ENCODE data around the gene UNC93B1.

UNC93B1 gene

DNA sequence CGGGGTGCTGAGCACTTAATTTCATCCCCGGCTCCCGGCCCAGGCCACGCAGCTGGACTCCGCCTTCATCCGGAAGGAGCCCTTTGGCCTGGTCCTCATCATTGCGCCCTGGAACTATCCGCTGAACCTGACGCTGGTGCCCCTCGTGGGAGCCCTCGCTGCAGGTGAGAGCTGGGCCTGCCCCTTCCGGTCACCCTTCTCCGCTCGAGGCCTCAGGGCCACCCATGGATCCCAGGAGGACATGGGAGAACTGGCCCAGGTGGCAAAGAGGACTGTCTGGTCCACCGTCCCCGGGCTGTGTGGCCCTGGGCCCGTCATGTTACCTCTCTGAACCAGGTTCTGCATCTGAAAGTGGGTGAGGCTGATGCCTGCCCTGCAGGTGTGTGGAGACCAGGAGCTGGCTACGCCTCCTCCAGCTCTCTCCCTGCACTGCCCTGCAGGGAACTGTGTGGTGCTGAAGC, 14.9 kb upstream of the UNC93B1 start:
- H3K27ac ChIP-seq (ENCODE audit: low read length) = no peak overlapping the region
- no peak overlapping the region for H3K4me3 ChIP-seq (ENCODE audit: low read depth in 1 of 2, low read length in 2 of 2)
- H3K9me3 ChIP-seq (ENCODE audit: control insufficient read depth in 1 of 2, low read length in 2 of 2) = no peaks in the 10 kb centered on the region
- H3K36me3 ChIP-seq (ENCODE audit: control insufficient read depth in 1 of 2, insufficient read depth in 2 of 2, low read length in 2 of 2) = peaks cover 0 to 11% of the 10 kb centered on the region in 2 donors
- H3K4me1 ChIP-seq (ENCODE audit: control insufficient read depth in 1 of 2, insufficient read depth in 2 of 2, low read length in 2 of 2) = peaks cover 8 to 14% of the 10 kb centered on the region in 2 donors
- no peaks in the 10 kb centered on the region for H3K27me3 ChIP-seq (ENCODE audit: low read depth, low read length)

- peaks cover 0 to 11% of the 10 kb centered on the region in 2 donors for H3K36me3 ChIP-seq (ENCODE audit: control insufficient read depth in 1 of 2, insufficient read depth in 2 of 2, low read length in 2 of 2)
- peaks cover 10 to 17% of the 10 kb centered on the region in 2 donors for H3K4me1 ChIP-seq (ENCODE audit: control insufficient read depth in 1 of 2, insufficient read depth in 2 of 2, low read length in 2 of 2)
- H3K27ac ChIP-seq (ENCODE audit: low read length) = no peak overlapping the region
- H3K27me3 ChIP-seq (ENCODE audit: low read depth, low read length) = no peaks in the 10 kb centered on the region
- H3K9me3 ChIP-seq (ENCODE audit: control insufficient read depth in 1 of 2, low read length in 2 of 2) = no peaks in the 10 kb centered on the region
- no peak overlapping the region for H3K4me3 ChIP-seq (ENCODE audit: low read depth in 1 of 2, low read length in 2 of 2)
Observed at GRCh38 chr11:68017980-68018729, 14.3 kb upstream of the UNC93B1 start.

GRCh38 chr11:68016904-68017817, 13.3 kb upstream of the UNC93B1 start:
- no peak overlapping the region for H3K4me3 ChIP-seq (ENCODE audit: low read depth in 1 of 2, low read length in 2 of 2)
- peaks cover 0 to 4% of the 10 kb centered on the region in 2 donors for H3K36me3 ChIP-seq (ENCODE audit: control insufficient read depth in 1 of 2, insufficient read depth in 2 of 2, low read length in 2 of 2)
- no peaks in the 10 kb centered on the region for H3K9me3 ChIP-seq (ENCODE audit: control insufficient read depth in 1 of 2, low read length in 2 of 2)
- no peak overlapping the region for H3K27ac ChIP-seq (ENCODE audit: low read length)
- no peaks in the 10 kb centered on the region for H3K27me3 ChIP-seq (ENCODE audit: low read depth, low read length)
- peaks cover 11 to 17% of the 10 kb centered on the region in 2 donors for H3K4me1 ChIP-seq (ENCODE audit: control insufficient read depth in 1 of 2, insufficient read depth in 2 of 2, low read length in 2 of 2)

GRCh38 chr11:68016161-68016903, 12.4 kb upstream of the UNC93B1 start:
- no peaks in the 10 kb centered on the region for H3K9me3 ChIP-seq (ENCODE audit: control insufficient read depth in 1 of 2, low read length in 2 of 2)

DNA sequence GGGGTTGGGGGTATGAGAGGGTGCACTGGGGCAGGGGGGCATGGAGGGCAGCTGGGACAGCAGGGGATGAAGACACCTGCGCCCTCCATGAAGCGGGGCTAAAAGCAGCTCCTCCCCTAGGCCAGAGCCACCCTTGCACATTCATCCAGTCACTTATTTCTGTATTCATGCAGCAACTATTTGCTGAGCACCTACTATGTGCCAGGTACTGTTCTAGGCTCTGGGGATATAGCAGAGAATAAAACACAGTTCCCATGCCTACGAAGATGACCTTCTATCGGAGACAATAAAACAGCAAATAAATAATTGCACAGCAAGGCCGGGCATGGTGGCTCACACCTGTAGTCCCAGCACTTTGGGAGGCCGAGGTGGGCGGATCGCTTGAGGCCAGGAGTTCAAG, 11.6 kb upstream of the UNC93B1 start:
- H3K4me3 ChIP-seq (ENCODE audit: low read depth in 1 of 2, low read length in 2 of 2) = no peak overlapping the region
- H3K9me3 ChIP-seq (ENCODE audit: control insufficient read depth in 1 of 2, low read length in 2 of 2) = no peaks in the 10 kb centered on the region
- no peaks in the 10 kb centered on the region for H3K27me3 ChIP-seq (ENCODE audit: low read depth, low read length)
- H3K4me1 ChIP-seq (ENCODE audit: control insufficient read depth in 1 of 2, insufficient read depth in 2 of 2, low read length in 2 of 2) = peaks cover 16 to 26% of the 10 kb centered on the region in 2 donors
- no peaks in the 10 kb centered on the region for H3K36me3 ChIP-seq (ENCODE audit: control insufficient read depth in 1 of 2, insufficient read depth in 2 of 2, low read length in 2 of 2)
- H3K27ac ChIP-seq (ENCODE audit: low read length) = no peak overlapping the region

More at GRCh38 chr11:68016161-68016903, 12.4 kb upstream of the UNC93B1 start:
- no peak overlapping the region for H3K27ac ChIP-seq (ENCODE audit: low read length)
- peaks cover 15 to 18% of the 10 kb centered on the region in 2 donors for H3K4me1 ChIP-seq (ENCODE audit: control insufficient read depth in 1 of 2, insufficient read depth in 2 of 2, low read length in 2 of 2)
- H3K4me3 ChIP-seq (ENCODE audit: low read depth in 1 of 2, low read length in 2 of 2) = no peak overlapping the region
- no peaks in the 10 kb centered on the region for H3K27me3 ChIP-seq (ENCODE audit: low read depth, low read length)
- no peaks in the 10 kb centered on the region for H3K36me3 ChIP-seq (ENCODE audit: control insufficient read depth in 1 of 2, insufficient read depth in 2 of 2, low read length in 2 of 2)

DNA sequence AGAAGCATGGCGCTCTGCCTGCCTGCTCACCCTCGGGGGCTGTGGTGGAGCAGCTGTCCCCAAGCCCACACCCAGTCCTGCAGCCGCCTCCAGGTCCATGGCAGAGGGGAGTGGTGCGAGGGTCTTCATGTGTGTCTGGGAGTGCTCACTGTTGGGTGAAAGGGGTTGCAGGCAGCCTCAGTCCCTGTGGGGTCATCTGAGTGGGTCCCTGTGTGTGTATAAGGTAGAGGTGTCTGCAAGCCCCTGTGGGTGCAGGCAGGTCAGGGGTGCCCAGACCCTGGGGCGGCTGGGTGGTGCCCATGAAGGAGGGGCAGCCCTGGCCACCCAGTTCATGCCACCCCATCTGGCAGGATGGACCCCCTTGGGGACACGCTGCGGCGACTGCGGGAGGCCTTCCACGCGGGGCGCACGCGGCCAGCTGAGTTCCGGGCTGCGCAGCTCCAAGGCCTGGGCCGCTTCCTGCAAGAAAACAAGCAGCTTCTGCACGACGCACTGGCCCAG, 11.1 kb upstream of the UNC93B1 start:
- H3K36me3 ChIP-seq (ENCODE audit: control insufficient read depth in 1 of 2, insufficient read depth in 2 of 2, low read length in 2 of 2) = no peaks in the 10 kb centered on the region
- H3K4me3 ChIP-seq (ENCODE audit: low read depth in 1 of 2, low read length in 2 of 2) = no peak overlapping the region
- H3K27ac ChIP-seq (ENCODE audit: low read length) = no peak overlapping the region

GRCh38 chr11:68014157-68014946, 10.5 kb upstream of the UNC93B1 start:
- peaks cover 16 to 37% of the 10 kb centered on the region in 2 donors for H3K4me1 ChIP-seq (ENCODE audit: control insufficient read depth in 1 of 2, insufficient read depth in 2 of 2, low read length in 2 of 2)
- H3K4me3 ChIP-seq (ENCODE audit: low read depth in 1 of 2, low read length in 2 of 2) = no peak overlapping the region

More for the DNA sequence above, 11.1 kb upstream of the UNC93B1 start:
- H3K27me3 ChIP-seq (ENCODE audit: low read depth, low read length) = no peaks in the 10 kb centered on the region
- no peaks in the 10 kb centered on the region for H3K9me3 ChIP-seq (ENCODE audit: control insufficient read depth in 1 of 2, low read length in 2 of 2)
- peaks cover 16 to 31% of the 10 kb centered on the region in 2 donors for H3K4me1 ChIP-seq (ENCODE audit: control insufficient read depth in 1 of 2, insufficient read depth in 2 of 2, low read length in 2 of 2)

DNA sequence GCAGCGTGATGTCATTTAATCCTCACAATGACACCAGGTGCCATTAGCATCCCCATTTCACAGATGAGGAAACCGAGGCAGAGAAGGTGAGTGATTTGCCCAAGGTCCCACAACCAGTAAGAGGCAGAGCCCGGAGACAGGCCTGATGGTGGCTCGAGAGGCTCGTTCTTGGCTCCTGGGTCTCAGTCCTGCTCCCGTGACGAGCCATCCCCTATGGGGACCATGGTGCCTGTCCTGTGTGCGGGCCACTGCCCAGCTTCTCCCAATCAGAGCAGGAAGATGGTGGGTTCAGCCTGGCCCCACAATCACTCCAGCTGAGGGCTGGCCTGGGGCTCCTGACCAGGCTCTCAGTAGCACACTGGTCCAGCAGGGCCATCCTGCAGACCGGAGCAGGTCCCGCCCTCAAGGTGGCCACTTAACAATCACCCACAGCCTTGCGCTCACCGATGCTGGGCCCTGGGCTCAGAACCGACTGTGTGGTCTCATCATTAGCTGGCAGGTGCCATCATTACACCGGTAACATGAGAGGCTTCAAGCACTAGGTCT, 9.8 kb upstream of the UNC93B1 start:
- H3K9me3 ChIP-seq (ENCODE audit: control insufficient read depth in 1 of 2, low read length in 2 of 2) = no peaks in the 10 kb centered on the region
- H3K4me1 ChIP-seq (ENCODE audit: control insufficient read depth in 1 of 2, insufficient read depth in 2 of 2, low read length in 2 of 2) = peaks cover 16 to 41% of the 10 kb centered on the region in 2 donors
- H3K4me3 ChIP-seq (ENCODE audit: low read depth in 1 of 2, low read length in 2 of 2) = no peak overlapping the region
- no peaks in the 10 kb centered on the region for H3K36me3 ChIP-seq (ENCODE audit: control insufficient read depth in 1 of 2, insufficient read depth in 2 of 2, low read length in 2 of 2)
- H3K27ac ChIP-seq (ENCODE audit: low read length) = peak overlapping the region; percentile 67
- no peaks in the 10 kb centered on the region for H3K27me3 ChIP-seq (ENCODE audit: low read depth, low read length)

More at GRCh38 chr11:68014157-68014946, 10.5 kb upstream of the UNC93B1 start:
- Histone ChIP-seq H3K9me3 (ENCODE audit: control insufficient read depth in 1 of 2, low read length in 2 of 2) (no peaks in the 10 kb centered on the region), H3K27me3 (ENCODE audit: low read depth, low read length) (no peaks in the 10 kb centered on the region), H3K27ac (ENCODE audit: low read length) (peak overlapping the region; percentile 67), H3K36me3 (ENCODE audit: control insufficient read depth in 1 of 2, insufficient read depth in 2 of 2, low read length in 2 of 2) (no peaks in the 10 kb centered on the region)

DNA sequence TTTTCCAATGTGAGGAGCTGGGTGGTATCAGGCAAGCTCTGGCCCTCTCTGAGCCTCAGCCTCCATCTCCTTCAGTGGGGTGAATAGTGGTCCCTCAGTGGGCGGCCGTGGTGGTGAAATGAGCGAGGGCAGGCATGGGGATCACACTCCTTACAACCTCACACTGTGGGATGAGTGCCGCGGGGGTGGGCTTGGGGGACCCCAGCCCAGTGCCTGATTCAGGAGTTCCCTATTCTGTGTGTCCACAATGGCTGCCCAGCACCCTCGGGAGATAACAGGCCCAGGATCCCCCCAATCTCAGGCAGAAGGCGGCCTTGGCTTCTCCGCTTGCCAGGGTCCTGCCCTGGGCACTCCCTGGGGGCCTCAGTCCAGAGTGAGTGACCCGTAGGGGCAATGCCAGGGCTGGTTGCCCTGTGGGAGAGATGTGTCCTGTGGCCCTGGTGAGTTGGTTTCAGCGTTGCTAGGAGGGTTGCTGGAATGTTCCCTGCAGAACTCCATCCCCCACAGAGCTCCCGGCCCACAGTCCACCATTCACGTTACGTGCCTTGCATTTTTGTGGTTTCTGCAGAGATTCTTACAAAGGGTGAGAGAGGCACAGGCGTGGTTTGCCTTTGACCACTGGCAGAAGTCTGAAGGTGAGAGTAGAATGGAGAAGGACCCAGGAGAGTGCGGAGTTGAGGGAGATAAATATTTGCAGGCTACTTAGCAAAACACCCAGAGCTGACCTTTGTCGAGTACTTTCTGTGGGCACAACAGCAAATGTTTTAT, 9.1 kb upstream of the UNC93B1 start:
- Histone ChIP-seq H3K4me1 (ENCODE audit: control insufficient read depth in 1 of 2, insufficient read depth in 2 of 2, low read length in 2 of 2) (peaks cover 16 to 41% of the 10 kb centered on the region in 2 donors), H3K27ac (ENCODE audit: low read length) (peak overlapping the region; percentile 45), H3K9me3 (ENCODE audit: control insufficient read depth in 1 of 2, low read length in 2 of 2) (no peaks in the 10 kb centered on the region), H3K27me3 (ENCODE audit: low read depth, low read length) (no peaks in the 10 kb centered on the region), H3K36me3 (ENCODE audit: control insufficient read depth in 1 of 2, insufficient read depth in 2 of 2, low read length in 2 of 2) (no peaks in the 10 kb centered on the region), H3K4me3 (ENCODE audit: low read depth in 1 of 2, low read length in 2 of 2) (no peak overlapping the region)

Data from muscle layer of duodenum (tissue), 2 donors.